K562 (cell line): ENCODE results near the gene SH2D3A. TPM values are rescaled to one million over a fixed set of nuclear protein-coding genes. Genes with fewer than 3 reads are reported as not detected.
A peak's percentile ranks its signal among the peaks of the same experiment; 100 is the strongest.

Experiments used
- ATAC-seq: fragments of 200-7000 bp; cut with Tn5 transposase; 3 replicates; pipeline ENCODE4 v1.9.1; 2020; ENCODE audit warnings: moderate library complexity
- BruUV-seq: library from RNA; stranded (reverse); fragments of 400-500 nt; replicated peaks from 2 replicates; lab custom pipeline; 2021; lab: Mats Ljungman, UMichigan
- CTCF ChIA-PET: fragments of 300-600 bp; formaldehyde crosslinking; extraction: SDS; loops from one replicate; lab custom pipeline; 2021; ENCODE audit warnings: low intra/inter-chr PET ratio; lab: Yijun Ruan, JAX
- POLR2A ChIA-PET: fragments of 300-600, 350-650 bp; sonication (Branson Sonifier 250); formaldehyde crosslinking; extraction: SDS; loops from one replicate; lab custom pipeline; 2021; ENCODE audit warnings: antibody characterized with exemption, inconsistent platforms; lab: Yijun Ruan, JAX
- DNase-seq, 4 experiments: peaks; one replicate each; pipeline versions ENCODE4 v3.0.0 to v3.0.0-alpha.2; 2011 to 2018; ENCODE audit warnings: low spot score in 3 of 4, mixed read lengths in 3 of 4; ENCODE audit errors: extremely low read depth in 1 of 4
- FAIRE-seq: peaks from 2 replicates; lab custom pipeline; 2011; peaks lifted over from hg19 to GRCh38; lab: Jason Lieb, UNC
- H2AFZ ChIP-seq: 2 replicates; pipeline ENCODE4 v1.6.0; 2011; ENCODE audit warnings: low read depth, low read length, control low read depth, inconsistent platforms
- H3K27ac ChIP-seq: fragments of 200-600 bp; 3 replicates; pipeline ENCODE4 v1.8.0; 2011; ENCODE audit warnings: low read depth, mild to moderate bottlenecking, control low read depth, inconsistent platforms, low read length, moderate library complexity, mixed read lengths; ENCODE audit errors: extremely low read depth
- H3K27me3 ChIP-seq, 2 experiments: fragments of 300-600 bp in 1 of 2; 2 replicates in 1 of 2; 3 replicates in 1 of 2; pipeline versions ENCODE4 v1.6.0 to v1.8.0; 2011; ENCODE audit warnings: inconsistent platforms in 2 of 2, low read length in 2 of 2, mild to moderate bottlenecking in 1 of 2, mixed read lengths in 1 of 2, moderate library complexity in 1 of 2; ENCODE audit not compliant: control insufficient read depth in 2 of 2, insufficient read depth in 2 of 2
- H3K36me3 ChIP-seq: fragments of 300-600 bp; 3 replicates; pipeline ENCODE4 v1.8.0; 2011; ENCODE audit warnings: mild to moderate bottlenecking, low read length, inconsistent platforms; ENCODE audit not compliant: control insufficient read depth, insufficient read depth
- H3K4me1 ChIP-seq, 2 experiments: fragments of 200-600 bp in 1 of 2; replicated peaks in 1 of 2; 2 replicates in 1 of 2; 3 replicates in 1 of 2; pipeline versions ENCODE4 v1.5.1 to v1.8.0; 2011; ENCODE audit warnings: inconsistent platforms in 2 of 2, low read length in 2 of 2, mild to moderate bottlenecking in 1 of 2, mixed read lengths in 1 of 2, moderate library complexity in 1 of 2; ENCODE audit not compliant: control insufficient read depth in 2 of 2, insufficient read depth in 2 of 2
- H3K4me2 ChIP-seq: 2 replicates; pipeline ENCODE4 v1.6.1; 2011; ENCODE audit warnings: low read length, control low read depth, inconsistent platforms, mixed read lengths; ENCODE audit not compliant: insufficient read depth
- H3K4me3 ChIP-seq: fragments of 200-600 bp; sonication (generic), shearing (Covaris generic); 2 replicates; pipeline ENCODE4 v1.5.1; 2016; ENCODE audit warnings: control low read depth, inconsistent platforms
- H3K79me2 ChIP-seq: fragments of 200-600 bp; 3 replicates; pipeline ENCODE4 v1.8.0; 2011; ENCODE audit warnings: low read length, inconsistent platforms; ENCODE audit not compliant: control insufficient read depth, insufficient read depth
- H3K9ac ChIP-seq, 2 experiments: 2 replicates each; pipeline versions ENCODE4 v1.6.0 to v1.6.1; 2011; ENCODE audit warnings: low read depth in 2 of 2, low read length in 2 of 2, control low read depth in 1 of 2, inconsistent platforms in 1 of 2, mild to moderate bottlenecking in 1 of 2, mixed read lengths in 1 of 2; ENCODE audit not compliant: insufficient read depth in 1 of 2
- H3K9me1 ChIP-seq: one replicate; pipeline ENCODE4 v1.6.0; 2011; ENCODE audit warnings: inconsistent platforms, mild to moderate bottlenecking, low read length, moderate library complexity; ENCODE audit not compliant: control insufficient read depth, insufficient read depth
- H3K9me3 ChIP-seq: replicated peaks from 2 replicates; pipeline ENCODE4 v1.5.1; 2011; ENCODE audit warnings: low read depth, low read length, inconsistent platforms; ENCODE audit not compliant: control insufficient read depth, insufficient read depth
- H4K20me1 ChIP-seq: replicated peaks from 2 replicates; pipeline ENCODE4 v1.6.1; 2011; ENCODE audit warnings: low read length, inconsistent platforms, mixed read lengths; ENCODE audit not compliant: control insufficient read depth, insufficient read depth
- BMI1 ChIP-seq: fragments of 150-350 bp; IDR thresholded peaks from 2 replicates; pipeline ENCODE4 v1.6.1; 2014; ENCODE audit warnings: low read length
- C11orf30 ChIP-seq: fragments of 450-650 bp; IDR thresholded peaks from 2 replicates; pipeline ENCODE4 v1.6.1; 2016; ENCODE audit warnings: low read depth, mild to moderate bottlenecking
- CBFA2T2 ChIP-seq: fragments of 450-650 bp; conservative IDR thresholded peaks from 2 replicates; pipeline ENCODE4 v1.6.1; 2017; ENCODE audit warnings: mild to moderate bottlenecking
- CBFA2T3 ChIP-seq: fragments of 450-650 bp; IDR thresholded peaks from 2 replicates; pipeline ENCODE4 v1.6.1; 2017
- DACH1 ChIP-seq: fragments of 450-650 bp; IDR thresholded peaks from 2 replicates; pipeline ENCODE4 v1.6.1; 2018; ENCODE audit not compliant: partially characterized antibody
- DNMT1 ChIP-seq: fragments of 450-650 bp; IDR thresholded peaks from 2 replicates; pipeline ENCODE4 v1.6.1; 2016; ENCODE audit warnings: antibody characterized with exemption, mild to moderate bottlenecking
- FUS ChIP-seq: fragments of 200-400 bp; formaldehyde crosslinking; optimal IDR thresholded peaks from 2 replicates; pipeline ENCODE3; 2017; ENCODE audit warnings: low read depth, low read length
- IRF2 ChIP-seq: sonication (generic); formaldehyde crosslinking; IDR thresholded peaks from 2 replicates; pipeline ENCODE4 v1.8.1; 2022; ENCODE audit warnings: mild to moderate bottlenecking, missing genetic modification reagents
- JUND ChIP-seq, 2 experiments: IDR thresholded peaks; 2 replicates in 1 of 2; 3 replicates in 1 of 2; pipeline ENCODE4 v1.6.1; 2011; ENCODE audit warnings: borderline replicate concordance in 2 of 2, low read depth in 2 of 2, low read length in 2 of 2, improper control_type of control experiment in 1 of 2, missing biosample characterization in 1 of 2, missing genetic modification characterization in 1 of 2, missing genetic modification reagents in 1 of 2
- MECOM ChIP-seq: fragments of 250-450 bp; sonication (Bioruptor Pico); IDR thresholded peaks from 2 replicates; pipeline ENCODE4 v1.8.0; 2022; ENCODE audit warnings: inconsistent platforms
- NFRKB ChIP-seq: fragments of 450-650 bp; IDR thresholded peaks from 2 replicates; pipeline ENCODE4 v1.6.1; 2016; ENCODE audit warnings: low read depth
- PHF21A ChIP-seq: fragments of 450-650 bp; IDR thresholded peaks from 2 replicates; pipeline ENCODE4 v1.6.1; 2017; ENCODE audit warnings: low read depth, borderline replicate concordance
- SNIP1 ChIP-seq: fragments of 450-650 bp; IDR thresholded peaks from 2 replicates; pipeline ENCODE4 v1.7.1; 2017; ENCODE audit warnings: low read depth, mild to moderate bottlenecking
- XRCC3 ChIP-seq: fragments of 450-650 bp; IDR thresholded peaks from 2 replicates; pipeline ENCODE4 v1.6.1; 2017; ENCODE audit warnings: mild to moderate bottlenecking, moderate library complexity
- ZNF23 ChIP-seq: fragments of 250-450 bp; sonication (Bioruptor Pico); IDR thresholded peaks from 2 replicates; pipeline ENCODE4 v1.4.0; 2020; ENCODE audit warnings: mild to moderate bottlenecking
- ZNF699 ChIP-seq: fragments of 250-450 bp; sonication (Bioruptor Pico); IDR thresholded peaks from 2 replicates; pipeline ENCODE4 v1.8.0; 2021; ENCODE audit warnings: mild to moderate bottlenecking, moderate library complexity; ENCODE audit not compliant: insufficient replicate concordance
- WGBS: fragments of 100-300 bp; shearing (Covaris generic); methylation state at CpG from one replicate; pipeline ENCODE4 v1.1.6; 2016; ENCODE audit warnings: low coverage, mixed read lengths; ENCODE audit not compliant: insufficient coverage; ENCODE audit errors: missing lambda C conversion rate; 5-methylcytosine and 5-hydroxymethylcytosine counted together
- in situ Hi-C: fragments of 300-500 bp; cut with MboI; formaldehyde crosslinking; loops from 4 replicates; pipeline ENCODE4 v1.15.0; 2018; ENCODE audit warnings: inconsistent platforms, mixed read lengths
- intact Hi-C: fragments of 100-400 bp; cut with micrococcal nuclease; formaldehyde crosslinking; loops from 2 replicates; pipeline ENCODE4 v1.14.2; 2022
- polyA plus RNA-seq, 8 experiments: library from polyadenylated mRNA; depleted of rRNA in 4 of 8; stranded (reverse) in 5 of 8; unstranded in 3 of 8; fragments of >200 nt; fragmentation: Nextera tagmentation in 2 of 8; fragmentation: Illumina TruSeq in 1 of 8; extraction: Ambion mirVana in 2 of 8; extraction: Trizol in 1 of 8; gene quantifications; 2 replicates each; pipeline versions ENCODE4 v1.2.1 to v1.2.3, GENCODE V29; 2011 to 2014; ENCODE audit warnings: inconsistent platforms in 1 of 8, missing spikeins in 1 of 8
- total RNA-seq, 7 experiments: library from RNA; depleted of rRNA in 6 of 7; stranded (reverse); fragments of >200 nt in 6 of 7; fragmentation: Illumina TruSeq in 2 of 7; extraction: Trizol in 2 of 7; gene quantifications; 2 replicates each; pipeline versions ENCODE4 v1.2.1 to v1.2.3, GENCODE V29; 2011 to 2021; ENCODE audit warnings: low replicate concordance in 1 of 7
- TF ChIP-seq, protein P1 (sequence below): sonication (generic); formaldehyde crosslinking; IDR thresholded peaks from 2 replicates; pipeline ENCODE4 v1.8.1; 2023; ENCODE audit warnings: mild to moderate bottlenecking, missing genetic modification reagents
- TF ChIP-seq, protein P2 (sequence below): fragments of 450-650 bp; formaldehyde crosslinking; IDR thresholded peaks from 2 replicates; pipeline ENCODE4 v1.4.0; 2022; ENCODE audit warnings: missing genetic modification characterization

SH2D3A gene
- total and polyA plus RNA-seq, 9 of the 15 experiments (the other 6 are each of a cell fraction or from before 2014, with no cell fraction given): 0.75 to 26.3 (median 8.9) TPM

DNA sequence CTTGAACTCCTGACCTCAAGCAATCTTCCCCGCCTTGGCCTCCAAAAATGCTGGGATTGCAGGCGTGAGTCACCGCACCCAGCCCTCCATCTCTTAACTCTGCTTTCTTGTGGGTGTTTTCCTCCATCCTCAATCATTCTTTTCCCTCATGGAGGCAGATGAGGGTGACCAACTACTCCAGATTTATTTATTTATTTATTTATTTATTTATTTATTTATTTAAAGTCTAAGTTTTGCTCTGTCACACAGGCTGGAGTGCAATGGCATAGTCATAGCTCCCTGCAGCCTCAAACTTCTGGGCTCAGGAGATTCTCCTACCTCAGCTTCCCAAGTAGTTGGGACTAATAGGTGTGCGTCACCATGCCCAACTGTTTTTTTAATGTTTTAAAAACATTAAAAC lies 20.2 kb upstream of the SH2D3A start (continued):
- TF ChIP-seq ZNF699 (CRISPR knock-in tag): no peak

DNA sequence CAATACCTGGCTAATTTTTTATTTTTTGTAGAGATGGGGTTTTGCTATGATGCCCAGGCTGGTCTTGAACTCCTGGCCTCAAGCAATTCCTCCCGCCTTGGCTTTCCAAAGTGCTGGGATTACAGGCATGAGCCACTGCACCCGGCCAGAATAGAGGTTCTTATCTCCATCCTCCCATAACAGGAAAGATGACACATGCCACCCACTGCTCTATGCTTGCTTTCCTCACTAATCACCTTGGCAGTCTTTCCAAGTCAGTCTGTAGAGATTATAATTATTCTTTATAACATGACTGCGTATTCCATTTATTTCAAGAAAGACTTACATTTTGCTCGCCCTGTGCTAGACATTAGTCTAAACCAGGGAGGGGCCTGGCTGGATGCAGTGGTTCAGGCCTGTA lies 12.0 kb upstream of the SH2D3A start:
- Histone ChIP-seq H2AFZ (no peak overlapping the region), H3K9me3 (no peaks in the 10 kb centered on the region), H3K79me2 (peaks cover 4% of the 10 kb centered on the region; the same call in 1 of the 3 replicates), H3K4me1 (peaks cover 6 to 14% of the 10 kb centered on the region in 2 experiments; a peak in 3 of 5 replicates), H4K20me1 (0 out of 2 replicates have a peak, but pooled peaks cover 3% of the 10 kb centered on the region), H3K36me3 (no peaks in the 10 kb centered on the region), H3K27ac (no peak overlapping the region), H3K4me2 (no peak overlapping the region), H3K4me3 (no peak overlapping the region), H3K9me1 (no peaks in the 10 kb centered on the region), H3K9ac (no peak overlapping the region), H3K27me3 (no peaks in the 10 kb centered on the region)
- CTCF ChIA-PET: interaction anchor here (0.6 kb wide), 1 partner anchor 71 kb away, joined by 3 read pairs; no protein-coding TSS in a partner anchor
- FAIRE-seq (no peak), DNase-seq (no peak), ATAC-seq (no peak)
- intact Hi-C loops: no loop called here
- WGBS: 33% methylated on average over 4 of the region's 4 CpGs
- POLR2A ChIA-PET: interaction anchor here (0.7 kb wide), 1 partner anchor 812 kb away, joined by 3 read pairs; no protein-coding TSS in a partner anchor
- in situ Hi-C loops: no loop called here
- BruUV-seq: no TSS peak
- TF ChIP-seq C11orf30 (no peak), JUND (IDR thresholded peaks at IDR 0.05; ENCODE audit: borderline replicate concordance, low read depth, low read length) (no peak; the same call in 1 of the 2 replicates), JUND (tag; IDR thresholded peaks at IDR 0.05; ENCODE audit: borderline replicate concordance, low read depth, low read length) (no peak), FUS (no peak), DNMT1 (no peak), CBFA2T3 (peak; percentile 50), PHF21A (no peak), IRF2 (CRISPR knock-in tag) (no peak), XRCC3 (no peak), DACH1 (no peak), BMI1 (no peak), NFRKB (no peak), ZNF23 (no peak), CBFA2T2 (no peak), SNIP1 (no peak), MECOM (CRISPR knock-in tag) (no peak)
- TF ChIP-seq, protein P1, sequence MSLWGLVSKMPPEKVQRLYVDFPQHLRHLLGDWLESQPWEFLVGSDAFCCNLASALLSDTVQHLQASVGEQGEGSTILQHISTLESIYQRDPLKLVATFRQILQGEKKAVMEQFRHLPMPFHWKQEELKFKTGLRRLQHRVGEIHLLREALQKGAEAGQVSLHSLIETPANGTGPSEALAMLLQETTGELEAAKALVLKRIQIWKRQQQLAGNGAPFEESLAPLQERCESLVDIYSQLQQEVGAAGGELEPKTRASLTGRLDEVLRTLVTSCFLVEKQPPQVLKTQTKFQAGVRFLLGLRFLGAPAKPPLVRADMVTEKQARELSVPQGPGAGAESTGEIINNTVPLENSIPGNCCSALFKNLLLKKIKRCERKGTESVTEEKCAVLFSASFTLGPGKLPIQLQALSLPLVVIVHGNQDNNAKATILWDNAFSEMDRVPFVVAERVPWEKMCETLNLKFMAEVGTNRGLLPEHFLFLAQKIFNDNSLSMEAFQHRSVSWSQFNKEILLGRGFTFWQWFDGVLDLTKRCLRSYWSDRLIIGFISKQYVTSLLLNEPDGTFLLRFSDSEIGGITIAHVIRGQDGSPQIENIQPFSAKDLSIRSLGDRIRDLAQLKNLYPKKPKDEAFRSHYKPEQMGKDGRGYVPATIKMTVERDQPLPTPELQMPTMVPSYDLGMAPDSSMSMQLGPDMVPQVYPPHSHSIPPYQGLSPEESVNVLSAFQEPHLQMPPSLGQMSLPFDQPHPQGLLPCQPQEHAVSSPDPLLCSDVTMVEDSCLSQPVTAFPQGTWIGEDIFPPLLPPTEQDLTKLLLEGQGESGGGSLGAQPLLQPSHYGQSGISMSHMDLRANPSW (CRISPR knock-in tag): no peak
- TF ChIP-seq, protein P2, sequence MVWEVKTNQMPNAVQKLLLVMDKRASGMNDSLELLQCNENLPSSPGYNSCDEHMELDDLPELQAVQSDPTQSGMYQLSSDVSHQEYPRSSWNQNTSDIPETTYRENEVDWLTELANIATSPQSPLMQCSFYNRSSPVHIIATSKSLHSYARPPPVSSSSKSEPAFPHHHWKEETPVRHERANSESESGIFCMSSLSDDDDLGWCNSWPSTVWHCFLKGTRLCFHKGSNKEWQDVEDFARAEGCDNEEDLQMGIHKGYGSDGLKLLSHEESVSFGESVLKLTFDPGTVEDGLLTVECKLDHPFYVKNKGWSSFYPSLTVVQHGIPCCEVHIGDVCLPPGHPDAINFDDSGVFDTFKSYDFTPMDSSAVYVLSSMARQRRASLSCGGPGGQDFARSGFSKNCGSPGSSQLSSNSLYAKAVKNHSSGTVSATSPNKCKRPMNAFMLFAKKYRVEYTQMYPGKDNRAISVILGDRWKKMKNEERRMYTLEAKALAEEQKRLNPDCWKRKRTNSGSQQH (CRISPR knock-in tag): no peak
